IPS DF 4.7 (cell line): ENCODE results near the gene FOXI1.

Experiments used
- DNase-seq: peaks from one replicate; pipeline ENCODE4 v3.0.0-alpha.2; 2013; ENCODE audit warnings: low spot score; ENCODE audit errors: extremely low read depth

FOXI1 gene

GRCh38 chr5:170105642-170106611 lies at the start of gene FOXI1:
TSS of gene FOXI1 (plus strand) at chr5:170105897. CDS start at chr5:170105958, 61 bp downstream.
- DNase-seq: no peak

GRCh38 chr5:170056561-170057267 lies 49.0 kb upstream of the FOXI1 start:
- DNase-seq: no peak

- DNase-seq: no peak
Measured at GRCh38 chr5:170057311-170057710, 48.4 kb upstream of the FOXI1 start.

GRCh38 chr5:170059221-170059620 lies 46.5 kb upstream of the FOXI1 start:
- DNase-seq: no peak

GRCh38 chr5:170067152-170067551 lies 38.5 kb upstream of the FOXI1 start:
- DNase-seq: no peak

- DNase-seq: no peak
Measured at GRCh38 chr5:170067574-170068170, 38.0 kb upstream of the FOXI1 start.

- DNase-seq: no peak
Measured at GRCh38 chr5:170069512-170069911, 36.2 kb upstream of the FOXI1 start.

- DNase-seq: peak; percentile 11
Measured at GRCh38 chr5:170070556-170071412, 34.9 kb upstream of the FOXI1 start.

- DNase-seq: no peak
Measured at GRCh38 chr5:170071748-170072147, 33.9 kb upstream of the FOXI1 start.

GRCh38 chr5:170075696-170076095 lies 30.0 kb upstream of the FOXI1 start:
- no peak for DNase-seq

- no peak for DNase-seq
Measured at GRCh38 chr5:170076211-170076610, 29.5 kb upstream of the FOXI1 start.

- no peak for DNase-seq
Measured at GRCh38 chr5:170076739-170077138, 29.0 kb upstream of the FOXI1 start.

GRCh38 chr5:170077526-170077925 lies 28.2 kb upstream of the FOXI1 start:
- DNase-seq: no peak

GRCh38 chr5:170078458-170078857 lies 27.2 kb upstream of the FOXI1 start:
- no peak for DNase-seq

- DNase-seq: no peak
Measured at GRCh38 chr5:170078931-170079330, 26.8 kb upstream of the FOXI1 start.

GRCh38 chr5:170080217-170080616 lies 25.5 kb upstream of the FOXI1 start:
- no peak for DNase-seq

- no peak for DNase-seq
Measured at GRCh38 chr5:170080786-170081445, 24.8 kb upstream of the FOXI1 start.

- DNase-seq: no peak
Measured at GRCh38 chr5:170081616-170082015, 24.1 kb upstream of the FOXI1 start.

- no peak for DNase-seq
Measured at GRCh38 chr5:170082701-170083100, 23.0 kb upstream of the FOXI1 start.

GRCh38 chr5:170087168-170087817 lies 18.4 kb upstream of the FOXI1 start:
- DNase-seq: no peak
